ENCODE measurements around the gene TTC23.

TTC23 gene

GRCh38 chr15:99100245-99101173 lies 148.9 kb downstream of the TTC23 start:
- DNase-seq: peak; percentile 62 to 71

GRCh38 chr15:99099661-99100060 lies 149.7 kb downstream of the TTC23 start:
- no peak for DNase-seq

GRCh38 chr15:99098991-99099390 lies 150.4 kb downstream of the TTC23 start:
- no peak for DNase-seq

GRCh38 chr15:99098426-99098825 lies 151.0 kb downstream of the TTC23 start:
- no peak for DNase-seq

- DNase-seq: no peak
These were observed 151.7 kb downstream of the TTC23 start for GRCh38 chr15:99097441-99098410.

GRCh38 chr15:99096894-99097426 lies 152.4 kb downstream of the TTC23 start:
- no peak for DNase-seq

GRCh38 chr15:99096173-99096893 lies 153.0 kb downstream of the TTC23 start:
- DNase-seq: no peak

- DNase-seq: no peak
These were observed 153.8 kb downstream of the TTC23 start for GRCh38 chr15:99095626-99096025.

- DNase-seq: no peak
These were observed 156.7 kb downstream of the TTC23 start for GRCh38 chr15:99092554-99093172.

GRCh38 chr15:99090938-99091337 lies 158.4 kb downstream of the TTC23 start:
- no peak for DNase-seq

- DNase-seq: no peak
These were observed 159.2 kb downstream of the TTC23 start for GRCh38 chr15:99090011-99090699.

- no peak for DNase-seq
These were observed 161.9 kb downstream of the TTC23 start for GRCh38 chr15:99087405-99087943.

- no peak for DNase-seq
These were observed 163.1 kb downstream of the TTC23 start for GRCh38 chr15:99086327-99086667.
